PFSK-1 (cell line): ENCODE measurements around the gene CYP26B1.

ENCODE experiments used
- POLR2AphosphoS5 ChIP-seq: IDR thresholded peaks from 2 replicates; pipeline ENCODE4 v1.6.1; 2012; ENCODE audit warnings: low read depth, mild to moderate bottlenecking, control low read depth, low read length, moderate library complexity
- SIN3A ChIP-seq: IDR thresholded peaks from 2 replicates; pipeline ENCODE4 v1.6.1; 2012; ENCODE audit warnings: mild to moderate bottlenecking, low read length, moderate library complexity, borderline replicate concordance; ENCODE audit not compliant: insufficient read depth
- TF ChIP-seq, protein P1 (sequence below), 2 experiments: IDR thresholded peaks; 2 replicates each; pipeline versions ENCODE4 v1.6.1 to v1.8.0; 2011 to 2012; ENCODE audit warnings: low read depth in 2 of 2, low read length in 2 of 2, control low read depth in 1 of 2, inconsistent platforms in 1 of 2, mild to moderate bottlenecking in 1 of 2, moderate library complexity in 1 of 2; ENCODE audit not compliant: insufficient read depth in 1 of 2

GRCh38 chr2:72126186-72127100 lies 21.2 kb downstream of the CYP26B1 start:
- no peak for TF ChIP-seq POLR2AphosphoS5
- no peak for TF ChIP-seq SIN3A
- TF ChIP-seq, protein P1, sequence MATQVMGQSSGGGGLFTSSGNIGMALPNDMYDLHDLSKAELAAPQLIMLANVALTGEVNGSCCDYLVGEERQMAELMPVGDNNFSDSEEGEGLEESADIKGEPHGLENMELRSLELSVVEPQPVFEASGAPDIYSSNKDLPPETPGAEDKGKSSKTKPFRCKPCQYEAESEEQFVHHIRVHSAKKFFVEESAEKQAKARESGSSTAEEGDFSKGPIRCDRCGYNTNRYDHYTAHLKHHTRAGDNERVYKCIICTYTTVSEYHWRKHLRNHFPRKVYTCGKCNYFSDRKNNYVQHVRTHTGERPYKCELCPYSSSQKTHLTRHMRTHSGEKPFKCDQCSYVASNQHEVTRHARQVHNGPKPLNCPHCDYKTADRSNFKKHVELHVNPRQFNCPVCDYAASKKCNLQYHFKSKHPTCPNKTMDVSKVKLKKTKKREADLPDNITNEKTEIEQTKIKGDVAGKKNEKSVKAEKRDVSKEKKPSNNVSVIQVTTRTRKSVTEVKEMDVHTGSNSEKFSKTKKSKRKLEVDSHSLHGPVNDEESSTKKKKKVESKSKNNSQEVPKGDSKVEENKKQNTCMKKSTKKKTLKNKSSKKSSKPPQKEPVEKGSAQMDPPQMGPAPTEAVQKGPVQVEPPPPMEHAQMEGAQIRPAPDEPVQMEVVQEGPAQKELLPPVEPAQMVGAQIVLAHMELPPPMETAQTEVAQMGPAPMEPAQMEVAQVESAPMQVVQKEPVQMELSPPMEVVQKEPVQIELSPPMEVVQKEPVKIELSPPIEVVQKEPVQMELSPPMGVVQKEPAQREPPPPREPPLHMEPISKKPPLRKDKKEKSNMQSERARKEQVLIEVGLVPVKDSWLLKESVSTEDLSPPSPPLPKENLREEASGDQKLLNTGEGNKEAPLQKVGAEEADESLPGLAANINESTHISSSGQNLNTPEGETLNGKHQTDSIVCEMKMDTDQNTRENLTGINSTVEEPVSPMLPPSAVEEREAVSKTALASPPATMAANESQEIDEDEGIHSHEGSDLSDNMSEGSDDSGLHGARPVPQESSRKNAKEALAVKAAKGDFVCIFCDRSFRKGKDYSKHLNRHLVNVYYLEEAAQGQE (IDR thresholded peaks at IDR 0.05; ENCODE audit: insufficient read depth in 1 of 2, low read depth in 2 of 2, low read length in 2 of 2) = no peak
